Measurements from ENCODE around the gene SPAG8.
A peak's percentile ranks its signal among the peaks of the same experiment; 100 is the strongest.

Gene SPAG8

GRCh38 chr9:35835766-35836165 is 23.7 kb upstream of the SPAG8 start:
- Histone ChIP-seq H3K27ac (ENCODE audit: low read depth, low read length, poor library complexity, severe bottlenecking) (no peak overlapping the region), H3K27me3 (ENCODE audit: insufficient read depth, low read length) (no peaks in the 10 kb centered on the region), H3K4me3 (ENCODE audit: low read depth, low read length, poor library complexity, severe bottlenecking) (no peak overlapping the region), H3K9me3 (ENCODE audit: low read length) (no peaks in the 10 kb centered on the region), H3K36me3 (ENCODE audit: insufficient read depth, low read length) (no peaks in the 10 kb centered on the region), H3K4me1 (ENCODE audit: insufficient read depth, low read length, severe bottlenecking) (peaks cover 20% of the 10 kb centered on the region), H3K4me2 (ENCODE audit: low read length) (no peak overlapping the region), H3F3A (ENCODE audit: insufficient read depth, low read length) (no peaks in the 10 kb centered on the region), H2AFZ (ENCODE audit: low read length) (no peak overlapping the region), H3K9ac (ENCODE audit: low read length) (no peak overlapping the region), H4K20me1 (ENCODE audit: insufficient read depth, low read length) (no peaks in the 10 kb centered on the region), H3K9me2 (ENCODE audit: low read depth, low read length) (no peaks in the 10 kb centered on the region), H3K79me2 (ENCODE audit: insufficient read depth, low read length) (no peaks in the 10 kb centered on the region)
- TF ChIP-seq EZH2 (IDR thresholded peaks at IDR 0.05; ENCODE audit: borderline replicate concordance, low read length) (no peak), CTCF (IDR thresholded peaks at IDR 0.05; ENCODE audit: low read length) (no peak)

- Histone ChIP-seq H3K27me3 (ENCODE audit: insufficient read depth, low read length) (no peaks in the 10 kb centered on the region), H3K9me3 (ENCODE audit: low read length) (no peaks in the 10 kb centered on the region), H3K4me2 (ENCODE audit: low read length) (peak overlapping the region; percentile 37), H3K36me3 (ENCODE audit: insufficient read depth, low read length) (no peaks in the 10 kb centered on the region), H3K27ac (ENCODE audit: low read depth, low read length, poor library complexity, severe bottlenecking) (no peak overlapping the region), H3K9me2 (ENCODE audit: low read depth, low read length) (no peaks in the 10 kb centered on the region), H3K79me2 (ENCODE audit: insufficient read depth, low read length) (no peaks in the 10 kb centered on the region), H4K20me1 (ENCODE audit: insufficient read depth, low read length) (no peaks in the 10 kb centered on the region), H3F3A (ENCODE audit: insufficient read depth, low read length) (no peaks in the 10 kb centered on the region), H3K9ac (ENCODE audit: low read length) (no peak overlapping the region), H3K4me3 (ENCODE audit: low read depth, low read length, poor library complexity, severe bottlenecking) (peak overlapping the region; percentile 17), H2AFZ (ENCODE audit: low read length) (no peak overlapping the region), H3K4me1 (ENCODE audit: insufficient read depth, low read length, severe bottlenecking) (peaks cover 20% of the 10 kb centered on the region)
- TF ChIP-seq EZH2 (IDR thresholded peaks at IDR 0.05; ENCODE audit: borderline replicate concordance, low read length) (no peak), CTCF (IDR thresholded peaks at IDR 0.05; ENCODE audit: low read length) (peak; percentile 64)
These were observed 23.2 kb upstream of the SPAG8 start for GRCh38 chr9:35835216-35835632.

DNA sequence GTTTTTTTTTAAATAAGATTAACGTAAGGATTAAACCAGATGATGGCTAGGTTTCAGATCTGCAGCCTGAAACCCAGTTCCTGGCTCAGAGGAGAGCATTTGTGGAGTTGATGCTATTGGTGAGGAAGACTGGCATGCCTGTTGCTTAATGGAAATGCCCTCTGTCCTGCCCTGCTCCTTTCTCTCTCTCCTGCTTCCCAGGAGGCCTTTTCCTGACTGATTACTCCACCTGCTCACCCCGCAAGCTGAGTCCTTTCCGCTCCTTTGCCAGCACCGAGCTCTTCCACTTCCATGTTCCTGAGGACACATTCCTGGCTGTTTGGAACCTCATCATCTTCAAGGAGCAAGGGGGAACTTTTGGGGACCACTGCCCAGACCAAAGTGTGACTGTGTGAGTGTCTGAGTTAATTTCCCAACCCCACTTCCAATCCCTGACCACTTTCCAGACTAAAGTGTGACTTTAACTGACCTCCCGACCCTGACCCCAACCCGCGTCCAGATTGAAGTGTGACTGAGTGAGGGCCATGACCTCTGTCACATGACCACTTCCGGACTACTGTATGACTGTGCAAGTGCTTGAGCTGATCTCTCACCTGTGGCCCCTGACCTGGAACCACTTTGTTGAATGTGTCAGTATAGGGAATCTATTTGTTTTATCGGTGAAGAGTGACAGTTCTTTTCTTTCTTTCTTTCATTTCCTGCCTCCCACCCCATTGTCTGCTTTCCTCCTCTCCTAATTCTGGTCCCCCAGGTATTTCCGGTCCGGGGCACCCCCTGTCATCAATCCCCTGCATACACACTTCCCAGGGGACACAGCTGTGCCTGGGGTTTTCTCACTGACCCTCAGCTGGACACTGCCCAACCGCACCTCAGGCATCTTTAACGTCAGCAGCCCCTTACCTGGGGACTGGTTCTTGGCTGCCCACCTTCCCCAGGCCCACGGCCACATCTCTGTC is 22.5 kb upstream of the SPAG8 start:
- Histone ChIP-seq H2AFZ (ENCODE audit: low read length) (peak overlapping the region; percentile 26; the same call in 1 of the 2 replicates), H3K4me2 (ENCODE audit: low read length) (peak overlapping the region; percentile 37), H3K9ac (ENCODE audit: low read length) (no peak overlapping the region)

More for the DNA sequence above, 22.5 kb upstream of the SPAG8 start:
- Histone ChIP-seq H3K4me1 (ENCODE audit: insufficient read depth, low read length, severe bottlenecking) (peaks cover 25% of the 10 kb centered on the region), H3K79me2 (ENCODE audit: insufficient read depth, low read length) (no peaks in the 10 kb centered on the region), H3K27me3 (ENCODE audit: insufficient read depth, low read length) (no peaks in the 10 kb centered on the region), H4K20me1 (ENCODE audit: insufficient read depth, low read length) (no peaks in the 10 kb centered on the region), H3K9me3 (ENCODE audit: low read length) (no peaks in the 10 kb centered on the region), H3K36me3 (ENCODE audit: insufficient read depth, low read length) (no peaks in the 10 kb centered on the region), H3F3A (ENCODE audit: insufficient read depth, low read length) (no peaks in the 10 kb centered on the region), H3K4me3 (ENCODE audit: low read depth, low read length, poor library complexity, severe bottlenecking) (peak overlapping the region; percentile 17), H3K9me2 (ENCODE audit: low read depth, low read length) (no peaks in the 10 kb centered on the region), H3K27ac (ENCODE audit: low read depth, low read length, poor library complexity, severe bottlenecking) (peak overlapping the region; percentile 50)
- no peak for TF ChIP-seq EZH2 (IDR thresholded peaks at IDR 0.05; ENCODE audit: borderline replicate concordance, low read length)

Data from OCI-LY1 (cell line).